Mesenchymal stem cell (in vitro differentiated cells and primary cell): ENCODE results near the gene RUNX3.

Experiments used
- DNase-seq: peaks from one replicate; pipeline ENCODE4 v3.0.0-alpha.2; 2013
- H2AFZ ChIP-seq: one replicate; pipeline ENCODE4 v1.6.1; 2013; ENCODE audit warnings: low read depth, mild to moderate bottlenecking, control low read depth, inconsistent platforms, low read length, moderate library complexity
- H2AK5ac ChIP-seq: 2 replicates; pipeline ENCODE4 v1.6.1; 2013; ENCODE audit warnings: low read length, moderate library complexity, mild to moderate bottlenecking, inconsistent platforms; ENCODE audit not compliant: severe bottlenecking
- H2BK120ac ChIP-seq: one replicate; pipeline ENCODE4 v1.6.1; 2013; ENCODE audit warnings: low read depth, mild to moderate bottlenecking, inconsistent platforms, low read length, moderate library complexity
- H2BK12ac ChIP-seq, 2 experiments: one replicate each; pipeline ENCODE4 v1.6.1; 2013; ENCODE audit warnings: inconsistent platforms in 2 of 2, low read length in 2 of 2, mild to moderate bottlenecking in 2 of 2, moderate library complexity in 2 of 2, control low read depth in 1 of 2
- H2BK15ac ChIP-seq: one replicate; pipeline ENCODE4 v1.6.1; 2013; ENCODE audit warnings: mild to moderate bottlenecking, low read depth, inconsistent platforms; ENCODE audit not compliant: poor library complexity, severe bottlenecking
- H2BK5ac ChIP-seq: 2 replicates; pipeline ENCODE4 v1.6.1; 2013; ENCODE audit warnings: low read depth, mild to moderate bottlenecking, low read length, control low read depth, inconsistent platforms; ENCODE audit not compliant: poor library complexity, severe bottlenecking
- H3K14ac ChIP-seq, 2 experiments: one replicate each; pipeline ENCODE4 v1.6.1; 2013; ENCODE audit warnings: inconsistent platforms in 2 of 2, low read length in 2 of 2, control low read depth in 1 of 2, mild to moderate bottlenecking in 1 of 2, moderate library complexity in 1 of 2
- H3K18ac ChIP-seq, 2 experiments: one replicate each; pipeline ENCODE4 v1.6.1; 2013; ENCODE audit warnings: inconsistent platforms in 2 of 2, low read length in 2 of 2, control low read depth in 1 of 2, low read depth in 1 of 2, mild to moderate bottlenecking in 1 of 2
- H3K23ac ChIP-seq, 2 experiments: one replicate each; pipeline ENCODE4 v1.6.1; 2013; ENCODE audit warnings: inconsistent platforms in 2 of 2, low read length in 2 of 2, mild to moderate bottlenecking in 2 of 2, moderate library complexity in 2 of 2, control low read depth in 1 of 2
- H3K27ac ChIP-seq: 2 replicates; pipeline ENCODE4 v1.5.1; 2013; ENCODE audit warnings: mild to moderate bottlenecking, moderate library complexity, low read length, control low read depth, inconsistent platforms; ENCODE audit not compliant: poor library complexity, severe bottlenecking
- H3K27me3 ChIP-seq, 2 experiments: 2 replicates each; pipeline versions ENCODE4 v1.6.1 to v1.7.0; 2013; ENCODE audit warnings: low read length in 2 of 2, mild to moderate bottlenecking in 2 of 2, moderate library complexity in 2 of 2, control low read depth in 1 of 2, inconsistent platforms in 1 of 2; ENCODE audit not compliant: control insufficient read depth in 1 of 2, insufficient read depth in 1 of 2
- H3K36me3 ChIP-seq, 2 experiments: 2 replicates each; pipeline versions ENCODE4 v1.6.1 to v1.7.0; 2013; ENCODE audit warnings: low read length in 2 of 2, control low read depth in 1 of 2, inconsistent platforms in 1 of 2, low read depth in 1 of 2, mild to moderate bottlenecking in 1 of 2; ENCODE audit not compliant: insufficient read depth in 2 of 2, control insufficient read depth in 1 of 2
- H3K4ac ChIP-seq, 2 experiments: one replicate each; pipeline ENCODE4 v1.6.1; 2013; ENCODE audit warnings: inconsistent platforms in 2 of 2, low read length in 2 of 2, mild to moderate bottlenecking in 2 of 2, moderate library complexity in 2 of 2, control low read depth in 1 of 2, low read depth in 1 of 2
- H3K4me1 ChIP-seq: 2 replicates; pipeline ENCODE4 v1.6.1; 2013; ENCODE audit warnings: low read depth, low read length, control low read depth; ENCODE audit not compliant: control insufficient read depth, insufficient read depth
- H3K4me2 ChIP-seq: 2 replicates; pipeline ENCODE4 v1.6.1; 2013; ENCODE audit warnings: low read length, mild to moderate bottlenecking, inconsistent platforms; ENCODE audit not compliant: poor library complexity, severe bottlenecking
- H3K4me3 ChIP-seq, 2 experiments: 2 replicates each; pipeline versions ENCODE4 v1.5.1 to v1.7.0; 2013; ENCODE audit warnings: low read length in 2 of 2, mild to moderate bottlenecking in 2 of 2, control low read depth in 1 of 2, low read depth in 1 of 2; ENCODE audit not compliant: insufficient read depth in 1 of 2
- H3K79me1 ChIP-seq: replicated peaks from 2 replicates; pipeline ENCODE4 v1.6.1; 2013; ENCODE audit warnings: mild to moderate bottlenecking, control low read depth, low read length, inconsistent platforms; ENCODE audit not compliant: poor library complexity, severe bottlenecking
- H3K9ac ChIP-seq: 2 replicates; pipeline ENCODE4 v1.7.0; 2013; ENCODE audit warnings: mild to moderate bottlenecking, low read length, moderate library complexity
- H3K9me3 ChIP-seq: 2 replicates; pipeline ENCODE4 v1.7.0; 2013; ENCODE audit warnings: mild to moderate bottlenecking, low read length; ENCODE audit not compliant: control insufficient read depth
- H4K8ac ChIP-seq: one replicate; pipeline ENCODE4 v1.6.1; 2013; ENCODE audit warnings: inconsistent platforms, mild to moderate bottlenecking, low read length, moderate library complexity
- H4K91ac ChIP-seq: one replicate; pipeline ENCODE4 v1.6.1; 2013; ENCODE audit warnings: mild to moderate bottlenecking, low read length, inconsistent platforms
- WGBS: methylation state at CpG from one replicate; pipeline ENCODE4 v1.1.7; 2013; ENCODE audit warnings: mixed read lengths; 5-methylcytosine and 5-hydroxymethylcytosine counted together

The RUNX3 gene

DNA sequence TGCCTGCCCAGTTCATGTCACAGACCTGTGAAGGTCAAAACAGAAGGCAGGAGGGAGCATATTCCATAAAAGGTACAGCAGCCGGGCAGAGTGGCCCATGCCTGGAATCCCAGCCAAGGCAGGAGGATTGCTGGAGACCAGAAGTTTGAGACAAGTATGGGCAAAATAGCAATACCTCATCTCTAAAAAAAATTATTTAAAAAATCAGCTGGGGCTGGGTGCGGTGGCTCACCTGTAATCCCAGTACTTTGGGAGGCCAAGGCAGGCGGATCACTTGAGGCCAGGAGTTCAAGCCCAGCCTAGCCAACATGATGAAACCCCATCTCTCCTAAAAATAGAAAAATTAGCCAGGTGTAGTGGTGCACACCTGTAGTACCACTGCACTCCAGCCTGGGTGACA is 64.5 kb downstream of the RUNX3 start:
- H3K4ac ChIP-seq, result no peak overlapping the region
- no peak overlapping the region for H2BK15ac ChIP-seq
- H3K27me3 ChIP-seq, result peaks cover 55 to 75% of the 10 kb centered on the region in 2 experiments
- no peak overlapping the region for H2BK120ac ChIP-seq
- H3K4me1 ChIP-seq, result no peaks in the 10 kb centered on the region
- H3K14ac ChIP-seq, result no peak overlapping the region
- no peak overlapping the region for H2AFZ ChIP-seq
- H3K79me1 ChIP-seq, result no peaks in the 10 kb centered on the region
- H4K8ac ChIP-seq, result no peak overlapping the region
- DNase-seq, result no peak
- H3K9me3 ChIP-seq, result no peaks in the 10 kb centered on the region
- H3K23ac ChIP-seq, result no peak overlapping the region
- H2BK5ac ChIP-seq, result no peak overlapping the region
- H4K91ac ChIP-seq, result no peak overlapping the region
- no peak overlapping the region for H2BK12ac ChIP-seq
- no peak overlapping the region for H3K9ac ChIP-seq
- H3K27ac ChIP-seq, result no peak overlapping the region
- no peak overlapping the region for H3K4me3 ChIP-seq
- H3K18ac ChIP-seq, result no peak overlapping the region
- no peak overlapping the region for H2AK5ac ChIP-seq
- no peak overlapping the region for H3K4me2 ChIP-seq
- WGBS, result 94% methylated on average over 2 of the region's 3 CpGs
- no peaks in the 10 kb centered on the region for H3K36me3 ChIP-seq

- Histone ChIP-seq H2BK12ac (no peak overlapping the region), H3K4ac (no peak overlapping the region), H3K27ac (no peak overlapping the region), H2BK120ac (no peak overlapping the region), H3K9me3 (no peaks in the 10 kb centered on the region), H2BK15ac (no peak overlapping the region), H2BK5ac (no peak overlapping the region), H4K8ac (no peak overlapping the region), H2AFZ (no peak overlapping the region), H3K27me3 (peaks cover 56 to 75% of the 10 kb centered on the region in 2 experiments), H3K4me2 (no peak overlapping the region), H3K18ac (no peak overlapping the region), H3K14ac (no peak overlapping the region), H3K4me1 (no peaks in the 10 kb centered on the region), H3K36me3 (no peaks in the 10 kb centered on the region), H3K9ac (no peak overlapping the region), H2AK5ac (no peak overlapping the region), H3K4me3 (no peak overlapping the region), H4K91ac (no peak overlapping the region), H3K23ac (no peak overlapping the region), H3K79me1 (no peaks in the 10 kb centered on the region)
- no peak for DNase-seq
- 93% methylated on average over 5 of the region's 7 CpGs for WGBS
These were observed 64.9 kb downstream of the RUNX3 start for GRCh38 chr1:24865168-24865567.

GRCh38 chr1:24864370-24864777 is 65.7 kb downstream of the RUNX3 start:
- no peak overlapping the region for H3K4ac ChIP-seq
- no peak overlapping the region for H4K91ac ChIP-seq
- H3K23ac ChIP-seq, result no peak overlapping the region
- 5% methylated on average over 6 of the region's 8 CpGs for WGBS
- H3K4me3 ChIP-seq, result no peak overlapping the region
- peak; percentile 16 for DNase-seq
- no peak overlapping the region for H4K8ac ChIP-seq
- no peaks in the 10 kb centered on the region for H3K4me1 ChIP-seq
- no peak overlapping the region for H2BK12ac ChIP-seq
- peaks cover 54 to 75% of the 10 kb centered on the region in 2 experiments for H3K27me3 ChIP-seq
- H3K36me3 ChIP-seq, result no peaks in the 10 kb centered on the region
- H2BK120ac ChIP-seq, result no peak overlapping the region
- no peaks in the 10 kb centered on the region for H3K9me3 ChIP-seq
- no peak overlapping the region for H2BK5ac ChIP-seq
- H3K4me2 ChIP-seq, result no peak overlapping the region
- H2BK15ac ChIP-seq, result no peak overlapping the region
- H3K27ac ChIP-seq, result no peak overlapping the region
- H3K9ac ChIP-seq, result no peak overlapping the region
- H3K79me1 ChIP-seq, result no peaks in the 10 kb centered on the region
- H3K18ac ChIP-seq, result no peak overlapping the region
- H2AFZ ChIP-seq, result no peak overlapping the region
- H2AK5ac ChIP-seq, result no peak overlapping the region
- peak overlapping the region in 1 of 2 experiments; percentile 55 for H3K14ac ChIP-seq

- no peak for DNase-seq
- H3K27me3 ChIP-seq, result peaks cover 40 to 69% of the 10 kb centered on the region in 2 experiments
- H2AK5ac ChIP-seq, result no peak overlapping the region
- no peak overlapping the region for H3K4me2 ChIP-seq
- WGBS, result 87% methylated on average over 12 of the region's 12 CpGs
- no peak overlapping the region for H2BK12ac ChIP-seq
- no peak overlapping the region for H2BK120ac ChIP-seq
- no peak overlapping the region for H4K8ac ChIP-seq
- H3K4me3 ChIP-seq, result no peak overlapping the region
- H3K79me1 ChIP-seq, result no peaks in the 10 kb centered on the region
- no peak overlapping the region for H3K18ac ChIP-seq
- peak overlapping the region in 1 of 2 experiments; percentile 18 for H3K23ac ChIP-seq
- no peak overlapping the region for H3K27ac ChIP-seq
- H2AFZ ChIP-seq, result no peak overlapping the region
- H3K36me3 ChIP-seq, result no peaks in the 10 kb centered on the region
- H3K4me1 ChIP-seq, result no peaks in the 10 kb centered on the region
- H3K4ac ChIP-seq, result no peak overlapping the region
- no peaks in the 10 kb centered on the region for H3K9me3 ChIP-seq
- no peak overlapping the region for H2BK15ac ChIP-seq
- no peak overlapping the region for H3K9ac ChIP-seq
- H3K14ac ChIP-seq, result no peak overlapping the region
- no peak overlapping the region for H2BK5ac ChIP-seq
- H4K91ac ChIP-seq, result no peak overlapping the region
These were observed 67.1 kb downstream of the RUNX3 start for GRCh38 chr1:24862775-24863483.
